HG02840 (cell line): ENCODE results near the gene NFATC4.
A peak's percentile ranks its signal among the peaks of the same experiment; 100 is the strongest.
"Not testable (repeated sequence)": the region's sequence is repeated elsewhere in the genome, so short reads cannot be mapped to it uniquely, and the experiment has no call there.

Source experiments
- ATAC-seq: cut with Tn5 transposase; IDR thresholded peaks from one replicate; pipeline ENCODE4 v1.9.1; 2021; ENCODE audit warnings: mild to moderate bottlenecking, moderate library complexity, moderate number of reproducible peaks; ENCODE audit not compliant: unreplicated experiment, low FRiP score

The NFATC4 gene

GRCh38 chr14:24338843-24339242 is 29.1 kb upstream of the NFATC4 start:
- no peak for ATAC-seq

GRCh38 chr14:24339284-24340151 is 28.5 kb upstream of the NFATC4 start, which contains the start of gene RIPK3:
Gene RIPK3, minus strand, starts transcription at chr14:24339991. Its CDS starts 165 bp downstream, at chr14:24339826.
- ATAC-seq, result peak; percentile 77

GRCh38 chr14:24340606-24341005 is 27.4 kb upstream of the NFATC4 start:
- ATAC-seq, result no peak

- ATAC-seq, result no peak
These were observed 25.1 kb upstream of the NFATC4 start for GRCh38 chr14:24342889-24343288.

- no peak for ATAC-seq
These were observed 24.0 kb upstream of the NFATC4 start for GRCh38 chr14:24343795-24344660.

- no peak for ATAC-seq
These were observed 20.9 kb upstream of the NFATC4 start for GRCh38 chr14:24347134-24347533.

- ATAC-seq, result no peak
These were observed 19.8 kb upstream of the NFATC4 start for GRCh38 chr14:24348186-24348585.

GRCh38 chr14:24349742-24350141 is 18.2 kb upstream of the NFATC4 start:
- ATAC-seq, result no peak

- no peak for ATAC-seq
These were observed 16.5 kb upstream of the NFATC4 start for GRCh38 chr14:24351517-24351916.

GRCh38 chr14:24353559-24354481 is 14.2 kb upstream of the NFATC4 start:
- ATAC-seq, result no peak

- ATAC-seq, result not testable (repeated sequence)
These were observed 13.5 kb upstream of the NFATC4 start for GRCh38 chr14:24354482-24354825.

- ATAC-seq, result no peak
These were observed 13.0 kb upstream of the NFATC4 start for GRCh38 chr14:24355009-24355408.

- no peak for ATAC-seq
These were observed 11.8 kb upstream of the NFATC4 start for GRCh38 chr14:24356208-24356607.

GRCh38 chr14:24360281-24360680 is 7.7 kb upstream of the NFATC4 start:
- no peak for ATAC-seq

GRCh38 chr14:24361326-24361725 is 6.7 kb upstream of the NFATC4 start:
- no peak for ATAC-seq

GRCh38 chr14:24362241-24362960 is 5.6 kb upstream of the NFATC4 start:
- no peak for ATAC-seq

- ATAC-seq, result no peak
These were observed 4.6 kb upstream of the NFATC4 start for GRCh38 chr14:24363401-24363800.

- ATAC-seq, result no peak
These were observed 3.1 kb upstream of the NFATC4 start for GRCh38 chr14:24364841-24365240.

- ATAC-seq, result no peak
These were observed 2.2 kb upstream of the NFATC4 start for GRCh38 chr14:24365600-24366412.
